PC-3 (cell line): Measurements from ENCODE around the gene MRM3.

Source experiments
- CTCF ChIP-seq: fragments of 300-600 bp; sonication (generic); conservative IDR thresholded peaks from 2 replicates; pipeline ENCODE4 v1.5.1; 2017; ENCODE audit warnings: antibody characterized with exemption, low read depth, mild to moderate bottlenecking, low read length
- EZH2 ChIP-seq: fragments of 300-600 bp; sonication (generic); IDR thresholded peaks from one replicate; pipeline ENCODE4 v1.6.1; 2017; ENCODE audit warnings: antibody characterized with exemption, mild to moderate bottlenecking, low read length; ENCODE audit not compliant: unreplicated experiment
- EZH2phosphoT487 ChIP-seq: fragments of 300-600 bp; sonication (generic); IDR thresholded peaks from 2 replicates; pipeline ENCODE4 v1.6.1; 2018; ENCODE audit warnings: mild to moderate bottlenecking, antibody characterized with exemption, low read length, borderline replicate concordance

GRCh38 chr17:781805-782731 is at the start of gene MRM3, which contains the start of gene GLOD4:
- no peak for TF ChIP-seq CTCF
- no peak for TF ChIP-seq EZH2
- TF ChIP-seq EZH2phosphoT487, result no peak
